Retinal pigment epithelial cell (primary cell): Measurements from ENCODE around the gene GRWD1.

Source experiments
- DNase-seq: peaks from one replicate; pipeline ENCODE4 v3.0.0-alpha.2; 2010; ENCODE audit warnings: low read depth
- H3K4me3 ChIP-seq: 2 replicates; pipeline ENCODE4 v1.5.1; 2011; ENCODE audit warnings: mild to moderate bottlenecking, low read length, control low read depth, moderate library complexity
- CTCF ChIP-seq: conservative IDR thresholded peaks from 2 replicates; pipeline ENCODE4 v1.5.1; 2011; ENCODE audit warnings: low read depth, low read length, control low read depth, inconsistent platforms

Gene GRWD1

GRCh38 chr19:48400018-48400742 is 45.6 kb upstream of the GRWD1 start:
- DNase-seq, result no peak
- peak overlapping the region; percentile 23 for H3K4me3 ChIP-seq
- no peak for TF ChIP-seq CTCF

- TF ChIP-seq CTCF, result no peak
- no peak overlapping the region for H3K4me3 ChIP-seq
- DNase-seq, result no peak
Observed at GRCh38 chr19:48401287-48401686, 44.5 kb upstream of the GRWD1 start.

DNA sequence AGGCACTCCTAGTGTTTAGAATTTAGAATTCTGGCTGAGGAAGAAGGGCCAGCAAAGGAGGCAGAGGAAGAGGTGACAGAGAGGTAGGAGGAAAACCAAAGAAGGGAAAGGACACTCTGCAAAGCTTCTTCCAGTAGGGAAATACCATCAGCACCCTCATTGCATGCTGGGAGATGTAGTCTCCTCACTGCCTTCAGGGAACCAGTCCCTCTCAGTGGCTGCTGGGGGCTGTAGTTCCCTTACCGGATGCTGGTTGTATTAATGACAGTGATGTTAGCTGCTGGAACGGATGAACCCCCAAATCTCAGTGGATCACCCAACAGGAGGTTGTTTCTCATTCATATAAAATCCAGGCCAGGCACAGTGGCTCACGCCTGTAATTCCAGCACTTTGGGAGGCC is 42.2 kb upstream of the GRWD1 start:
- no peak for TF ChIP-seq CTCF
- no peak for DNase-seq
- no peak overlapping the region for H3K4me3 ChIP-seq

DNA sequence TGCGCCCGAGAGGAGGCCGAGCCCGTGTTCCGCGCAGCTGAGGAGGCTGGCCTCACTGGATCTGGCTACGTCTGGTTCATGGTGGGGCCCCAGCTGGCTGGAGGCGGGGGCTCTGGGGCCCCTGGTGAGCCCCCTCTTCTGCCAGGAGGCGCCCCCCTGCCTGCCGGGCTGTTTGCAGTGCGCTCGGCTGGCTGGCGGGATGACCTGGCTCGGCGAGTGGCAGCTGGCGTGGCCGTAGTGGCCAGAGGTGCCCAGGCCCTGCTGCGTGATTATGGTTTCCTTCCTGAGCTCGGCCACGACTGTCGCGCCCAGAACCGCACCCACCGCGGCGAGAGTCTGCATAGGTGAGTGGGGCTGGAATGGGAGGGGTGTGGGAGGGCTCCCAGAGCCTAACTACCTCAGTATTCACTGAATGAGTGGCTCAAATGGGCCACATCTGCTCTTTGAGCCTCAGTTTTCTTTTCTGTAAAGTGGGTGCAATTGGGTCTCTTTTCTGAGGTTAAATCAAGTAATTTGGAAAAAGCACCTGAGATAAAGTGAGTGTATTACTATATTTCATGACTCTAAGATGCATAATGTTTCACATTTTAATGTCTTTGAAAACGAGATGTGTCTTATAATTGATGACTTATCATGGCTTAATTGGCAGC is 40.6 kb upstream of the GRWD1 start:
- no peak overlapping the region for H3K4me3 ChIP-seq
- TF ChIP-seq CTCF, result no peak
- no peak for DNase-seq

GRCh38 chr19:48405850-48406249 is 39.9 kb upstream of the GRWD1 start:
- DNase-seq, result no peak

GRCh38 chr19:48413879-48414587 is 31.8 kb upstream of the GRWD1 start:
- DNase-seq, result no peak
- TF ChIP-seq CTCF, result no peak
- H3K4me3 ChIP-seq, result no peak overlapping the region

More at GRCh38 chr19:48405850-48406249, 39.9 kb upstream of the GRWD1 start:
- TF ChIP-seq CTCF, result no peak
- H3K4me3 ChIP-seq, result no peak overlapping the region

DNA sequence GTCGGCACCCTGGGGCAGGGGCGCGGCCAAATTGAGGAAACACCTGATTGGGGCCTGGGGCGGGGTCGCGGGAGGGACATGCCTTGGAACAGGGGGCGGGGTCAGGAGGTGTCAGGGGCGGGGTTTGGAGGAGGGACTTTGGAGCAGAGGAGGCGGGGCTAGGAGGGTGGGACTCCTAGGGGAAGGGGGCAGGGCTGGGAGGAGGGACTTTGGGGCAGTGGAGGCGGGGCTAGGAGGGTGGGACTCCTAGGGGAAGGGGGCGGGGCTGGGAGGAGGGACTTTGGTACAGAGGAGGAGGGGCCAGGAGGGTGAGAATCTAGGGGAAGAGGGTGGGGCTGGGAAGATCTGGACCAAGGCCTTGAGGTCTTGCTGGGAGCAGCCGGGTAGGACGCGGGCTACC is 30.4 kb upstream of the GRWD1 start:
- TF ChIP-seq CTCF, result no peak
- no peak for DNase-seq
- H3K4me3 ChIP-seq, result peak overlapping the region; percentile 30
